ENCODE results near the gene SOX5.

GRCh38 chr12:23708185-23708837 is 241.2 kb downstream of the SOX5 start:
- TF ChIP-seq POLR2A (IDR thresholded peaks at IDR 0.05), result no peak
- TF ChIP-seq, protein P1, sequence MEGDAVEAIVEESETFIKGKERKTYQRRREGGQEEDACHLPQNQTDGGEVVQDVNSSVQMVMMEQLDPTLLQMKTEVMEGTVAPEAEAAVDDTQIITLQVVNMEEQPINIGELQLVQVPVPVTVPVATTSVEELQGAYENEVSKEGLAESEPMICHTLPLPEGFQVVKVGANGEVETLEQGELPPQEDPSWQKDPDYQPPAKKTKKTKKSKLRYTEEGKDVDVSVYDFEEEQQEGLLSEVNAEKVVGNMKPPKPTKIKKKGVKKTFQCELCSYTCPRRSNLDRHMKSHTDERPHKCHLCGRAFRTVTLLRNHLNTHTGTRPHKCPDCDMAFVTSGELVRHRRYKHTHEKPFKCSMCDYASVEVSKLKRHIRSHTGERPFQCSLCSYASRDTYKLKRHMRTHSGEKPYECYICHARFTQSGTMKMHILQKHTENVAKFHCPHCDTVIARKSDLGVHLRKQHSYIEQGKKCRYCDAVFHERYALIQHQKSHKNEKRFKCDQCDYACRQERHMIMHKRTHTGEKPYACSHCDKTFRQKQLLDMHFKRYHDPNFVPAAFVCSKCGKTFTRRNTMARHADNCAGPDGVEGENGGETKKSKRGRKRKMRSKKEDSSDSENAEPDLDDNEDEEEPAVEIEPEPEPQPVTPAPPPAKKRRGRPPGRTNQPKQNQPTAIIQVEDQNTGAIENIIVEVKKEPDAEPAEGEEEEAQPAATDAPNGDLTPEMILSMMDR (IDR thresholded peaks at IDR 0.05), result no peak

Data from sigmoid colon (tissue), 3 donors.